CD4-positive, alpha-beta T cell treated with Interleukin-6 for 4 hours (primary cell): ENCODE measurements around the gene PRRX1.

Experiments
- DNase-seq: peaks from one replicate; pipeline ENCODE4 v3.0.0-alpha.2; 2020; ENCODE audit warnings: mixed read lengths

The PRRX1 gene

DNA sequence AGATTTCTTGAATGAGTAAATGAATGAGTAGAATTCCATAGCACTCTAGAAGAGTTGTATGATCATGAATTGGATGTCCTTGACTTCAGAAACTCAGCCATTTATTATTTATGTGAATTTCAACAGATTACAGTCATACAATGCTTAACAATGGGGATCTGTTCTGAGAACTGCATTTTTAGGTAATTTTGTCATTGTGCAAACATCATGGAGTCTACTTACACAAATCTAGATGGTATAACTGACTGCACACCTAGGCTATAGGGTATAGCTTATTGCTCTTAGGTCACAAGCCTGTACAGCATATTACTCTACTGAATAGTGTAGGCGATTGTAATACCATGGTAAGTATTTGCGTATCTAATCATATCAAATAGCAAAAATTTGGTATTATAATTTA is 59.6 kb downstream of the PRRX1 start:
- DNase-seq, result no peak

DNA sequence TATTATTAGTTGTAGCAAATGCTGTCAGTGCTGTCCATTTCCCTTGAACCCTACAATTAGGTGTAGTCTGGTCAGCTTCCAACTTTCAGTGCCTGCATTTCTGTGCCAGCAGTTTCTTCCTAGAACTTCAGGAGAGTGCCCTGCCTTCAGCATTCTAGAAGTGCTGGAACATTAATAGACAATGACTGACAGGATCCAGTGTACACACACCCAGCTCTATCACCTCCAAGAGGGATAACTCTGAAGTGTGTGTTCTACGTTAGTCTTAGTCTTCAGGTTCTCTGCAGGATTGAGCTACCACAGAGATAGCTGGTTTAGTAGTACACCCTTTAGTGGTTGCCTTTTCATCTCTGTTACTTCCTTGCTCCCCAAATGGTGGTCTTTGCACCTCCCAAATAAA is 61.4 kb downstream of the PRRX1 start:
- no peak for DNase-seq

DNA sequence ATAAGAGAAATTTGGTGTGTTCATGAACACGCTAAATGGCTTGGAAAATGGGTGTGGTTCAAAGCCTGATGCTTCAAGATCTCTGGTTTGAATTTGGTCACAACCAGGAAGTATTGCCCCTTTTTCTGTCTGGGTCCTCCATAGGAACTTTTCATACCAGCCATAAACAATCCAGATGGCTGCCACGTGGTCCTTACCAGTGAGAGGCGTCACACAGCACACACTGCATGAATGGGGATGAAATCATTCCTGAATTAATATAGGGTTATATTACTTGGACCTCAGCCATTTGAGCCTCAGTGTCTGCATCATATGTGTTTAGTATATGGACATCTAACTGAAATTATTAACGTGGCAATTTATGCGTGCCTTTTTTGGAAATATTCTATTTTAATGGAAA is 64.0 kb downstream of the PRRX1 start:
- no peak for DNase-seq

DNA sequence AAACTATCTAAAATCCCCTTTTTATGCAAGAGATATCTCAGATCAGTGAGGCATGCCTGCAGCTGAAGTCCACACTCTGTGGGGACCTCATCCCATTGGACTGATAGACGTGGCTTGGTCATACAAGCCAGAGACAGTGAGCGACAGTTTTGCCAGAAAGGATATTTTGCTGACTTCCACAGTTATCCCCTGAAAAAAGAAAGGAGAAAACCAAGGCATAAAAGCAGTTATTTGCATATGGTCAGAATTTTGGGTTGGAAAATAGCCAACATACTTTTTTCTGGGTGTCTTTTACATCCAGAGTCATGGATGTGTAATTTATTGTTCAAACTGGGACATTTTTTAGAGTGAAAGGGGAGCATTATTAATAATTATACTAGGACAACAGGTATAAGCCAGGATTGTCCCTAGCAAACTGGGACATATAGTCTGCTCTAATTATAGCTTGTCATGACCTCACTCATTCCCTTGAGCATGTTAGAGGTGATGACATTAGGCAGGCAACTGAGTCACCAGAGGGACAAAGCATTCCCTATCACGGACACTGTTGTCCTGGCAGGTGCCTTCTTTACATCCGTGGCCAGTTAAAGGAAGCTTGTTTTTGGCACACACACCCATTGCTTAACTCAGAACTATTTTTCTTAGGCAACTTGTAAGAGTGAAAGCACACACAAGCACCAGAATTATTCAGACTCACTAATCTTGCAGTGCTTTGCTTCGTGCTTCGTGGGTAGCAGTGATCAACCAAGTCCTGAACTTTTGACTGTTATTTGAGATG is 65.5 kb downstream of the PRRX1 start:
- no peak for DNase-seq

DNA sequence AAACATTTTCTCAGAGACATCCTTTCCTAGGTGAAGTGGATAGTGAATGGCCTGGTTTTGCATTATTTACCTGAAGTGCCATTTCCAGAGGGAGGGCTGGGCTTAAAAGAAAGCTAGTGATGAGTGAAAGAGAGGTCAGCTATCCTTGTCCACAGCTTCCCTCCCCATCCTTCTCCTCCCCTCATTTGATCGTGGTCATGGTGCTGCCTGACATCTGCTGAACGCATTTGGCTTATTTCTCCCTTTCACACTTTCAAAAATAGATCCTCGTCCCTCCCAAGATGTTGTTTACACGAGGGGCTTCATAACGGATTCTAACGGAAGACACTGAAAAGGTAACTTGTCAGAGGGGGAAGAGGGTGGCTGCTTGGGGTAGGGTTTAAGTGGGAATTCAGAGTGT is 66.1 kb downstream of the PRRX1 start:
- no peak for DNase-seq

DNA sequence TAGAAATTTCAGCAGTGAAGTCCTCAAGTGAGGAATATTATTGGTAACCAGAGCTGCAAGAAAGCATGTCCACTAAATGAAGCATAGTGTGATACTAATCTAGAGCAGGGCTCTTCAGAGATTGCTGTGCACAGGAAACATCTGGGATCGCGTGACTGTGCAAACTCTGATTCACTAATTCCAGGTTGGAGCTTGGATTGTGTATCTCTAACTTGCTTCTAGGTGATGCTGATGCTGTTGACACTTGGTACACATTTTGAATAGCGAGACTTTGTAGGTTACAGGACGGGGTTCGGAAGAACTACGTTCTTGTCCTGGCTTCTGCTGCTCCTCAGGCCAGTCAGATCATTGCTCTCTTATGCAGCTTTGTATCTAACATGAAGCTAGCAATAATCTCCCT is 66.5 kb downstream of the PRRX1 start:
- no peak for DNase-seq

DNA sequence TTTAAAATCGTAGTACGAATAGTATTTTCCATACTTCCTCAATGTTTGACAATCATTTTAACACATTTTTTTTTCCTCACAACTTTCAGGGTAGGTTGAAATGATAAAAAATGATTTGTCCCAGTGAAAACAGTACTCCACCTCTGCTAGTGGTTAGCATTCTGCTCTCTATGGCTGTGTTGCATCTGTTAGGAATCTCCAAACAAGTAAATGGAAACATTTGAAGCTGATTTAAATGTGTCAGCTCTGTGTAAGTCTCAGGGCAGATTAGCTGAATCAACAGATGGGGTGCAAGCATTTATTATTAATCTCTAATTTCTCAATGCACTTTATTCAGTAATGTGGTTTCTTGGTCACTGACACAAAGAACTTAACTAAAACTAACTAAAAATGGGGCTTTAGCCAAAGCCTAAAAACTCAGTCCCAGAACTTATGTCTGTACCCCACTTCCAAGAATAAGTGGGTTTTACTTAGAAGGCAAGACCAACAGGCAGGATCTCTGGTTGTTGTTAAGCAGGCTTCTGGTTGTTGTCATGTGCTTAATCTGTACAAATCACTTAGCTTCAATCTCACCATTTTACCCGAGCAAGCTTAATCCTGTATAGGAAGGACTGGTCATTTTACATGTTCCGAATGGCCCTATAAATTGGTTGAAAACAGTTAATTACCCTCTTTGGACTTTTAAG is 67.8 kb downstream of the PRRX1 start:
- DNase-seq, result no peak

DNA sequence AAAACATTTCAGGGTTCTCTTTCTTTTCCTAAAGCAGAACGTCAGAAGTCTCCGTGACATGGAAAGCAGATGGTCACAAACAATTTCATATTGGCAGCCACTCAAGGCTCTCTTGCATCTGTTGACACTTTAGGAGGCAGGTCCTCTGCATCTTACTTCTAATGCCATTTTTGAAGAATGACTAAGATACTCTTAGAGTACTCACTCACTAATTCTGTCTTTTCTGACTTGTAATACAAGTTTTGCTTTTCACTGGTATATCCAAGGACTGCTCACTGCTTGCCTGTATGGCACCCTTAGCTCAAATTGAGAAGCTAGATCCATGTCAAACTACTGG is 68.3 kb downstream of the PRRX1 start:
- DNase-seq, result no peak

DNA sequence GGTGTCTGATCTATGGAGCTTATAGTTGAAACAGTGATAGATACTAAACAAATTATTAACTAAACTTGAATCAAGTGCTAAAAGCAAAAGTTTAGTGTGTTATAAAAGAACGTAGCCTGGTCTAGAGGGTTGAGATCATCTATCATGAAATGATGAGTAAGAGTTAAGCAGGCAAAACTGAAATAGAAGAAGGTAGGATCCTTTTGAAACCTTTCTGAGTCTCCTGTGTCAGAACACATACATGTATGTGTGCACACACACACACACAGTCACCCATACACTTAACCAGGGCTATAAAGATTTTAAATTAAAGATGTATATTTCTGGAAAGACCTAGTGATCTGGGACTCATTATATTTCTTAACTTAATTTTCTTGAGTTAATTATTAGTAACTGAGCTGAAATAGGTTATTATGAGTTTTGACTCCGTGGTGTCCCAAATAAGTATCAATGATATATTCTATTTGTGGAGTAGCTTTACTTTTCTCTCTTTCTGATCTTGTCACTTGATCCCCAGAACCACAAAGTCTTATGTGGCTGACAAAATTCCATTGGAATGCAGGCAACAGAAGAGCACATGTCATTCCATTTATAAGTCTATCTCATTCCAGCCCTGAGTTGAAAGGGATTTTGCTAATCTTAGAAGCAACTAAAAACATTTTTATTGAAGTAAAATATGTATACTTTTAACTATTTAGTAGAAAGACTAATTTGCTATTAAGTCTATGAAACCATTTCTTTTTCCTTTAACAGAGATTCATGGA is 70.7 kb downstream of the PRRX1 start:
- no peak for DNase-seq

DNA sequence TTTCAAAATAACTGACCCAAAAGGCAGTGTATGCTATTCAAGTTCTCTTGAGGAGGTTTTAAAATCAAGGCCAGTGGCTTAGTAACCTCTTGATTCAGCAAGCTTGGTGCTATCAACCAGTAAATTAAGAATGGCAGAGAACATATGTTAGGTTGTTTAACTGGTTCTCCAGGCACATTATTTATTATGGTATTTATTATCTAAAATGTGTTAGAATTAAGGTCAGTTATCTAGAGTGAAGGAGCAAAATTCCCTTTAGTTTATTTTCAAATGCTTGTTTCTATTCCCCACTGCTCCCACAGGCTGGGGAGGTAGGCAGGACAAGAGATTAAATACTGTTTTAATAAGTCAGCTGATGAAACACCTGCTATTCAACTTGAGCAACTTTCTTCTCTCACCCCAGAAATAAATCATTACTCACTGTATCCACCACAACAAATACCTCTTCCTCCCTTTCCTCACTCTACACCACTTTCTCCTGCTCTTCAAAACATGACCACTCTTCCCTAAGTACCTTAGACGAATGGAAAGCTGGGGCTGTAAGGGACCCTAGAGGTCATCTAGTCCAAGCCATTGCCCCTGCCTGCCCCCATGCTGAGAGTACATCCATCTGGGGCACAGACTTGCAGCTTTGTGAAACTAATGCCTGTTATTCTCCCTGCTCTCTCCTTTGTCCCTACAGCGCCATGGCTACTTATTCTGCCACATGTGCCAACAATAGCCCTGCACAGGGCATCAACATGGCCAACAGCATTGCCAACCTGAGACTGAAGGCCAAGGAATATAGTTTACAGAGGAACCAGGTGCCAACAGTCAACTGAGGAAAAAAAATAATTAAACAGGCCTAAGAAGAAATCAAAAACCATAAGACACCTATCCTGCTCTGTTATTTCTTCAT is 71.7 kb downstream of the PRRX1 start:
- DNase-seq, result no peak

DNA sequence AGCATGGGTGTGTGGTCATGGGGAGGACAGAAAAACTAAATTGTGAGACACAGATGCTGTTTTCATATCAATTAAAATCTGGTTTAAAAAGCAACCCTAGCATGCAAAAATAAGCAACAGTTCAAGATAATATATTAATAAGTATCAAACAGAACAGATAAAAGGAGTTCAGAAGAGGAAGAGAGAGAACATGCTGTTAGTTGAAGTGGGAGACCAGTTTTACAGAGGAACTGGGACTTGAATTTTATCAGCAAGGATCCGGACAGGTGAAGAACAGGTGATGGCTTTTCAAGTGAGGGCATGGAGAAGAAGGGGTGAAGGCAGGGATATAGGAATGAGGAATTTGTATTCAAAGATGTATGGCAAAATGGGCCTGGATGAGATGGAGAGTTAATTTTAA is 75.9 kb downstream of the PRRX1 start:
- DNase-seq, result no peak

DNA sequence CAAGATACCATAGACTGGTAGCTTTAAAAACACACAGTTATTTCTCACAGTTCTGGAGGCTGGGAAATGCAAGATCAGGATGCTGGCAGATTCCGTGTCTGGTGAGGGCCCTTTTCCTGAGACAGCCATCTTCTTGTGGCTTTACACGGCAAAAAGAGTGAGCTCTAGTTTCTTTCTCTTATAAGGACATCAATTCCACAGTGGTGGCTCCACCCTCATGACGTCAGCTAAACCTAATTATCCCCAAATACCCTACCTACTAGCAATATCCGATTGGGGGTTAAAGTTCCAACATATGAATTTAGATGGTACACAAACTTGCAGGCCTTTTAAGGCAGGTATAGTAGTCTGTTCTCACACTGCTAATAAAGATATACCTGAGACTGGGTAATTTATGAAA is 77.7 kb downstream of the PRRX1 start:
- DNase-seq, result no peak

DNA sequence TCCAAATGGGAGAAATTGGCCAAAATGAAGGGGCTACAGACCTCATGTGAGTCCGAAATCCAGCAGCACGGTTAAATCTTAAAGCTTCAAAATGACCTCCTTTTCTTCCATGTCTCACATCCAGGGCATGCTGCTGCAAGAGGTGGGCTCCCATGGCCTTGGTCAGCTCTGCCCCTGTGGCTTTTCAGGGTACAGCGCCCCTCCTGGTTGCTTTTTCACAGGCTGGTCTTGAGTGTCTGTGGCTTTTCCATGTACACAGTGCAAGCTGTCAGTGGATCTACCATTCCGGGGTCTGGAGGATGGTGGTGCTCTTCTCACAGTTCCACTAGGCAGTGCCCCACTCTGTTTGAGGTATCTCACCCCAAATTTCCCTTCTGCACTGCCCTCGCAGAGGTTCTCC is 78.7 kb downstream of the PRRX1 start:
- no peak for DNase-seq

DNA sequence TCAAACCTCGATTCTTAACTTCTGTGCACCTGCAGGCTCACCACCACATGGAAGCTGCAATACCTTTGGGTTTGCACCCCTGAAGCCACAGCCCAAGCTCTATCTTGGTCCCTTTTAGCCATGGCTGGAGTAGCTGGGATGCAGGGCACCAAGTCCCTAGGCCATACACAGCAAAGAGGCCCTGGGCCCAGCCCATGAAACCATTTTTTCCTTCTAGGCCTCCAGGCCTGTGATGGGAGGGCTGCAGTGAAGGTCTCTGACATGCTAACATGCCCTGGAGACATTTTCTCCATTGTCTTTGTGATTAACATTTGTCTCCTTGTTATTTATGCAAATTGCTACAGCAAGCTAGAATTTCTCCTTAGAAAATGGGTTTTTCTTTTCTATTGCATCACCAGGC is 79.2 kb downstream of the PRRX1 start:
- DNase-seq, result no peak

DNA sequence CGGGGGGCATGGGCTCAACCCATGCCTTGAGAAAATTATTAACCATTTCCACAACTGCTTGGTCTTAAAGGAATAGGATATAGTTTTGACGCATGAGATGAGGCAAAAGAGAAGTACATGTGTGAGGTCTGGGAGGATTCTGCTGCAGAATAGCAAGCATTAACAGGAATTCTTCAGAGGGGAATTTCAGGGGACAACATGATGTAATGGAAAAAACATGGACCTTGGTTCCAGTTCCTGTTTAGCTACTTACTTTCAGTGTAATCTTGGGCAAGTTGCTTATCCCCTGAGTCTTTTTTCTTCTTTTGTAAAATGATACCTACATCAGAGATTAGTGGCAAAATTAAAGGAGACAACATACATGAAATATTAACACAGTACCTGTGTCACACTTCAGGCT is 85.6 kb downstream of the PRRX1 start:
- DNase-seq, result no peak

DNA sequence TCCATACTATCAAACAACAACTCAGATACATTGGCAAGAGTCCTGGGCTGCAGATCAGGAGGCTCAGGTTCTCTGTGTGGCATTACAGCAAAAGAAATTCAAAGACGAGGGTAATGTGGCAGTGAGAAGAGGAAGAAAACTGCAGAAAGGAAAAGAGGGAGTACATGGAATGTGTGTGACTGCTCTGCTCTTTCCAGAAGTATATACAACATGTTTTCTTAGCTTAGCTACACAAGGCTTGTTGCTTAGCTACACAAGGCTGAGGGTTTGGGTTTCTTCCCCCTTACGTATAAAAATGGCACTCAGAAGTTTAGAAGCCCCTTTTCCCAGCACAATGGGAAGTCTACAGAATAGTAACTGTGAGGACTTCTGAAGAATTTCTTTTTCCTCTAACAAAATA is 86.0 kb downstream of the PRRX1 start:
- DNase-seq, result no peak

DNA sequence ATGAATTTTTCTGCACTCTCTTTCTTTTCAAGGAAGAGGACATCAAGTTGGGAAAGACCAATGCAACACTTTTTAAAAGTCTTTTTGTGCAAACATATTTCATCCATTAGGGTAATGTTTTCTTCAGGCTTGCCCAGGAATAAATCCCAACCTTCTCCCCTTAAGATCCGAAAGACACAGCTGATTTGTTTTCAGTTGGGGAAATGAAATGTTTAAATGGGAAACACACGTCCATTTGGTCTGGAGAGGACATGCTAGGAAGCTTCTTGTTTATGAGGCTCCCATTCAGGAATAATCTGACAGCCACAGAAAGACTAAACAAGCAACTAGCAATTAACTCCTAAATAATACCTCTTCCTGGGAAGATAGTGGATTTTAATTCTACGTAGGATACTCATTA is 91.9 kb downstream of the PRRX1 start:
- no peak for DNase-seq

DNA sequence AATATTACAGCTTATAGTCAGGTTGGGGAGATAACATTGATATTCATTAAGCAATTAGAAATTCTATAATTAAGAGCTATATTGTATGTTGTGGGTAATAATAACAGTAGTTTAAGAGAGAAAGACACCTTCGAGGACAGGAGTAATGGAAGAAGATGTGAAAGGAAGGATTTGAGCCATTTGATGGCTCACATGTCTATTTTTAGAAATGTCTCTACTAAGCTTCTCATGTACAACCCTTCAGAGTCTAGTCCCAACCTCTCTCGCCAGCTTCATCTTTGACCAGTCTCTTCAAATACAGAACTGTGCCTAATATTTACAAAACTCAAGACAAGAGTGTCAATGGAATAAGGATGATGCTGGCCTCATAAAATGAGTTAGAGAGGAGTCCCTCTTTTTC is 95.1 kb downstream of the PRRX1 start:
- no peak for DNase-seq

DNA sequence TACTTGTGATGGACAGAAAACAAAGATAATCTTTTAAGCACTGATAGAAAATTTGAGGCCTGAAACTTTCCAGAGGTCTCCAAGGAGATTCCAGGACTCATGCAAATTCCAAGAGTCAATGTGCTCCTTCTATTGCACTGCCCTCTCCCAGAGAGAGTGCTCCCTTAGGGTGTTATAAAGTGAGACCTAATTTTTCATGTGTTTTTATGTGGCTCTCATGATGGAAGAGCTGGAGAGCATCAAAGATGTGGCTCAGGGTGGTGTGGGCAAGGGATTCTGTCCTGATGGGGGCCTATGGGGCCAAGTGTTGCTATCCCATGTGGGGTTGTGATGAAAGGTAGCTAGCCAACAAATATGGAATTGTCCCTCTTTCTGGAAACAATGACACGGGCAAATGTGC is 101.3 kb downstream of the PRRX1 start:
- no peak for DNase-seq

DNA sequence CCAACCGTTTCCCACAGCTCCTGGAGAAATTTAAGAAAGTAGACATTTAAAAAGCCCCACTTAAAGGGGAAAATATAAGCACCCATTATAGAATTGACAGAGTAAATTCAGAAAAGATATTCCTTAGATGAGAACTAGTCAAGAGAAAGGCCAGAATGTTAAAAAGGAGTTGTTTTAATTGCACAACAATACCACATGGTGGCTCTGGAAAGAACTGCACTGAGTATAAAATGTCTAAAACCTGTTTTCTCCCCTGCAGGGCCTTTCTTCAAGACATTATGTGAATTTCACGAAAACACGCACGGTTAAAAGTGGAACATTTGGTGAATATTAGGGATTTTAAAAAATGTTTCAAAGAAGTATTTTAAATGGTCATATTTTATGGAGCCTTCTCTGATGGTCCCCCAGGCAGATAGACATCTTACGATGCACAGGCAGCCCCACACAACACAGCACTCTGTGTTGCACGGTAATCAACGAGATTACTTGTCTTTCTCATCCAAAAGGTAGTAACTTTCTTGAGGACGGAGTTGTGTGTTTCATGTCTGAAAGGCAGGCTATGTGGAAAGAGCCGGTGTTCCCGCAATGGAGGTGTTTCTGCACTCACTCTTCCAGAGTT is 101.9 kb downstream of the PRRX1 start:
- no peak for DNase-seq

DNA sequence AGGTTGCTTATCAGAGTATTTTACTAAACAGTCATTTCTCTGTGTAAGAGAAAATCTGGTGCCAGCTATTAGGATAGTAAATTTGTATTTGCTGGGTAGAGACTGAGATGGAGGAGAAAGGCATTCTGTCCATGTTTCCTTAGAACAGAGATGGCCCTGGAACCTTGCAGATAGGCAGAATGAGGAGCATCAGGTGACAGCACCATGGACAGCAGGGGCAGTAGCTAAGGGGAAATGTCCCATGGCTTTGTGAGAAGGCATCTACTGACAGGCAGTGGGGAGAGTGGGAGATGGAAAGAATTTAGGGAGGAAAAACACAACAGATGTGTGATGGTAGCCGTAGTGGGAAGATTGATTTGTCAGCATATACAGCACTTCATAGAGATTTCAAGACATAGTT is 105.0 kb downstream of the PRRX1 start:
- DNase-seq, result no peak

DNA sequence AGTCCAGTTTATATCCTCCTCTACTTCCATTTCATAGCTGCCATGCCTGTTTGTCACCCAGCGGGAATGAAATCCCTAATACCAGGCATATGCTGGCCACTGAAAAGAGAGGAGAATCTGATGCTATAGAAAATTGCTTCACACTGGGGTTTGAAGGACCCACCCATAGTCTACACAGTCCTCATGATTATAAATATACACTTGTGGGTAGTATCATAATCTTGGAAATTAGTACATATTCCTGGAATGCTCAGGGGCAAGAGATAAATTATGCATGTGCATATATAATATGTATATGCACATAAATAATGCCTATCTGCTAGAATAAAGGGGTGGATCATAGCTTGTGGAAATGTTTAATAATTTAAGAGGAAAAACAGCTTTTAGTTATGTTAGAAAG is 105.8 kb downstream of the PRRX1 start:
- DNase-seq, result no peak

DNA sequence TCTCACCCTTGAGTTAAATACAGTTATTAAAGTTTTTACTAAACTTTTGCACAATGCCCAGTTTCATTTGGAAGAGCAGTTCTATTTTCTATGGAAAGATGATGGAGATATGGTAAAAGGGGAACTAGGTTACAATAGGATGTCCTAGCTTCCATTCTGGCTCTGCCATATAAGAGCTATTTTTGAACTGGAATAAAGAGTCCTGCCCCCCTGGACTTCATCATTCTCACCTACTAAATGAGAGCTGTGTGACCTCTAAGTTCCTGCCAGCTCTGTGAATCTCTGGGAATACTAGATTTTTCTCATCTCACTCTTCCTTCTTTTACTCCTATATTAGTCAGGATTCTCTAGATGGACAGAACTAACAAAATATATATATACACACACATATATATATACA is 106.3 kb downstream of the PRRX1 start:
- DNase-seq, result no peak
